GM23338 (cell line): Measurements from ENCODE around the gene RTKN2. TPM values are rescaled to one million over a fixed set of nuclear protein-coding genes. Genes with fewer than 3 reads are reported as not detected.

Experiments used
- EZH2phosphoT487 ChIP-seq: fragments of 200-600 bp; sonication (generic); IDR thresholded peaks from one replicate; pipeline ENCODE4 v1.8.1; 2018; ENCODE audit warnings: antibody characterized with exemption; ENCODE audit not compliant: unreplicated experiment
- JUNB ChIP-seq: IDR thresholded peaks from one replicate; pipeline ENCODE4 v1.6.1; 2016; ENCODE audit warnings: antibody characterized with exemption; ENCODE audit not compliant: unreplicated experiment
- NANOG ChIP-seq: IDR thresholded peaks from 2 replicates; pipeline ENCODE4 v1.6.1; 2016; ENCODE audit warnings: antibody characterized with exemption, borderline replicate concordance
- STAT1 ChIP-seq: IDR thresholded peaks from one replicate; pipeline ENCODE4 v1.6.1; 2016; ENCODE audit warnings: antibody characterized with exemption; ENCODE audit not compliant: unreplicated experiment
- ZNF114 ChIP-seq: fragments of 250-450 bp; sonication (Bioruptor Pico); IDR thresholded peaks from 2 replicates; pipeline ENCODE4 v1.5.0; 2020; ENCODE audit warnings: mild to moderate bottlenecking, moderate library complexity
- polyA plus RNA-seq: library from polyadenylated mRNA; unstranded; fragments of >200 nt; fragmentation: Nextera tagmentation; extraction: Ambion mirVana; gene quantifications from 2 replicates; pipeline ENCODE4 v1.2.1, GENCODE V29; 2016
- total RNA-seq: library from RNA; depleted of rRNA; stranded (reverse); fragments of >200 nt; shearing (Covaris generic); gene quantifications from 2 replicates; pipeline ENCODE4 v1.2.3, GENCODE V29; 2014
- TF ChIP-seq, protein P1 (sequence below): fragments of 250-450 bp; sonication (Bioruptor Pico); IDR thresholded peaks from 2 replicates; pipeline ENCODE4 v1.5.0; 2020; ENCODE audit warnings: mild to moderate bottlenecking, moderate library complexity
- TF ChIP-seq, protein P2 (sequence below): IDR thresholded peaks from 2 replicates; pipeline ENCODE4 v1.6.1; 2016; ENCODE audit warnings: antibody characterized with exemption
- TF ChIP-seq, protein P3 (sequence below), 2 experiments: fragments of 200-600 bp in 1 of 2; sonication (generic) in 1 of 2; conservative IDR thresholded peaks; 2 replicates each; pipeline versions ENCODE4 v1.5.1 to v1.6.1; 2016 to 2017; ENCODE audit warnings: antibody characterized with exemption in 2 of 2, low read depth in 2 of 2, mild to moderate bottlenecking in 2 of 2, moderate library complexity in 1 of 2

The RTKN2 gene
- total and polyA plus RNA-seq, 2 experiments from 2014 or later = 15.3 to 23.6 TPM

DNA sequence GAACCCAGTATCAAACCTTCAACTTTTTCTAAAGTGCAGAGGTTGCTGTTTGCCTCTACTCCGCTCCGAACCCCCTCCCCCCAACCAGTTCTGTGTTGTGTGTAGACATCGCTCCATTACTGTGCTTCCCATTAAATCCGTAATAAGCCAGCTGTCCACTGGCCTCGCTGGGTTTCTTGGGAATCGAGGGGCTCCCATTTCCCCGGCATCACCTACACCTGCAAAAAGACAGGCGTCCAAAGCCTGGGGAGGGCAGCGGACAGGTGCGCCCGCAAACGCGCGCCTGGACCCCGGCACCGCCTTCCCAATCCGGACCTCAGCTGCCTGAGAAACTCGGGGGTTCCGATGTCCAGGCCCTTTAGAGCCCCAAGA is 631 bp downstream of the RTKN2 start (continued):
- TF ChIP-seq, protein P1, sequence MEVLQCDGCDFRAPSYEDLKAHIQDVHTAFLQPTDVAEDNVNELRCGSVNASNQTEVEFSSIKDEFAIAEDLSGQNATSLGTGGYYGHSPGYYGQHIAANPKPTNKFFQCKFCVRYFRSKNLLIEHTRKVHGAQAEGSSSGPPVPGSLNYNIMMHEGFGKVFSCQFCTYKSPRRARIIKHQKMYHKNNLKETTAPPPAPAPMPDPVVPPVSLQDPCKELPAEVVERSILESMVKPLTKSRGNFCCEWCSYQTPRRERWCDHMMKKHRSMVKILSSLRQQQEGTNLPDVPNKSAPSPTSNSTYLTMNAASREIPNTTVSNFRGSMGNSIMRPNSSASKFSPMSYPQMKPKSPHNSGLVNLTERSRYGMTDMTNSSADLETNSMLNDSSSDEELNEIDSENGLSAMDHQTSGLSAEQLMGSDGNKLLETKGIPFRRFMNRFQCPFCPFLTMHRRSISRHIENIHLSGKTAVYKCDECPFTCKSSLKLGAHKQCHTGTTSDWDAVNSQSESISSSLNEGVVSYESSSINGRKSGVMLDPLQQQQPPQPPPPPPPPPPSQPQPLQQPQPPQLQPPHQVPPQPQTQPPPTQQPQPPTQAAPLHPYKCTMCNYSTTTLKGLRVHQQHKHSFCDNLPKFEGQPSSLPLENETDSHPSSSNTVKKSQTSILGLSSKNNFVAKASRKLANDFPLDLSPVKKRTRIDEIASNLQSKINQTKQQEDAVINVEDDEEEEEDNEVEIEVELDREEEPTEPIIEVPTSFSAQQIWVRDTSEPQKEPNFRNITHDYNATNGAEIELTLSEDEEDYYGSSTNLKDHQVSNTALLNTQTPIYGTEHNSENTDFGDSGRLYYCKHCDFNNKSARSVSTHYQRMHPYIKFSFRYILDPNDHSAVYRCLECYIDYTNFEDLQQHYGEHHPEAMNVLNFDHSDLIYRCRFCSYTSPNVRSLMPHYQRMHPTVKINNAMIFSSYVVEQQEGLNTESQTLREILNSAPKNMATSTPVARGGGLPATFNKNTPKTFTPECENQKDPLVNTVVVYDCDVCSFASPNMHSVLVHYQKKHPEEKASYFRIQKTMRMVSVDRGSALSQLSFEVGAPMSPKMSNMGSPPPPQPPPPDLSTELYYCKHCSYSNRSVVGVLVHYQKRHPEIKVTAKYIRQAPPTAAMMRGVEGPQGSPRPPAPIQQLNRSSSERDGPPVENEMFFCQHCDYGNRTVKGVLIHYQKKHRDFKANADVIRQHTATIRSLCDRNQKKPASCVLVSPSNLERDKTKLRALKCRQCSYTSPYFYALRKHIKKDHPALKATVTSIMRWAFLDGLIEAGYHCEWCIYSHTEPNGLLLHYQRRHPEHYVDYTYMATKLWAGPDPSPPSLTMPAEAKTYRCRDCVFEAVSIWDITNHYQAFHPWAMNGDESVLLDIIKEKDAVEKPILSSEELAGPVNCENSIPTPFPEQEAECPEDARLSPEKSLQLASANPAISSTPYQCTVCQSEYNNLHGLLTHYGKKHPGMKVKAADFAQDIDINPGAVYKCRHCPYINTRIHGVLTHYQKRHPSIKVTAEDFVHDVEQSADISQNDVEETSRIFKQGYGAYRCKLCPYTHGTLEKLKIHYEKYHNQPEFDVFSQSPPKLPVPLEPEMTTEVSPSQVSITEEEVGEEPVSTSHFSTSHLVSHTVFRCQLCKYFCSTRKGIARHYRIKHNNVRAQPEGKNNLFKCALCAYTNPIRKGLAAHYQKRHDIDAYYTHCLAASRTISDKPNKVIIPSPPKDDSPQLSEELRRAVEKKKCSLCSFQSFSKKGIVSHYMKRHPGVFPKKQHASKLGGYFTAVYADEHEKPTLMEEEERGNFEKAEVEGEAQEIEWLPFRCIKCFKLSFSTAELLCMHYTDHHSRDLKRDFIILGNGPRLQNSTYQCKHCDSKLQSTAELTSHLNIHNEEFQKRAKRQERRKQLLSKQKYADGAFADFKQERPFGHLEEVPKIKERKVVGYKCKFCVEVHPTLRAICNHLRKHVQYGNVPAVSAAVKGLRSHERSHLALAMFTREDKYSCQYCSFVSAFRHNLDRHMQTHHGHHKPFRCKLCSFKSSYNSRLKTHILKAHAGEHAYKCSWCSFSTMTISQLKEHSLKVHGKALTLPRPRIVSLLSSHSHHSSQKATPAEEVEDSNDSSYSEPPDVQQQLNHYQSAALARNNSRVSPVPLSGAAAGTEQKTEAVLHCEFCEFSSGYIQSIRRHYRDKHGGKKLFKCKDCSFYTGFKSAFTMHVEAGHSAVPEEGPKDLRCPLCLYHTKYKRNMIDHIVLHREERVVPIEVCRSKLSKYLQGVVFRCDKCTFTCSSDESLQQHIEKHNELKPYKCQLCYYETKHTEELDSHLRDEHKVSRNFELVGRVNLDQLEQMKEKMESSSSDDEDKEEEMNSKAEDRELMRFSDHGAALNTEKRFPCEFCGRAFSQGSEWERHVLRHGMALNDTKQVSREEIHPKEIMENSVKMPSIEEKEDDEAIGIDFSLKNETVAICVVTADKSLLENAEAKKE (CRISPR knock-in tag) = no peak
- TF ChIP-seq, protein P2, sequence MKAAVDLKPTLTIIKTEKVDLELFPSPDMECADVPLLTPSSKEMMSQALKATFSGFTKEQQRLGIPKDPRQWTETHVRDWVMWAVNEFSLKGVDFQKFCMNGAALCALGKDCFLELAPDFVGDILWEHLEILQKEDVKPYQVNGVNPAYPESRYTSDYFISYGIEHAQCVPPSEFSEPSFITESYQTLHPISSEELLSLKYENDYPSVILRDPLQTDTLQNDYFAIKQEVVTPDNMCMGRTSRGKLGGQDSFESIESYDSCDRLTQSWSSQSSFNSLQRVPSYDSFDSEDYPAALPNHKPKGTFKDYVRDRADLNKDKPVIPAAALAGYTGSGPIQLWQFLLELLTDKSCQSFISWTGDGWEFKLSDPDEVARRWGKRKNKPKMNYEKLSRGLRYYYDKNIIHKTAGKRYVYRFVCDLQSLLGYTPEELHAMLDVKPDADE = no peak
- TF ChIP-seq, protein P3, sequence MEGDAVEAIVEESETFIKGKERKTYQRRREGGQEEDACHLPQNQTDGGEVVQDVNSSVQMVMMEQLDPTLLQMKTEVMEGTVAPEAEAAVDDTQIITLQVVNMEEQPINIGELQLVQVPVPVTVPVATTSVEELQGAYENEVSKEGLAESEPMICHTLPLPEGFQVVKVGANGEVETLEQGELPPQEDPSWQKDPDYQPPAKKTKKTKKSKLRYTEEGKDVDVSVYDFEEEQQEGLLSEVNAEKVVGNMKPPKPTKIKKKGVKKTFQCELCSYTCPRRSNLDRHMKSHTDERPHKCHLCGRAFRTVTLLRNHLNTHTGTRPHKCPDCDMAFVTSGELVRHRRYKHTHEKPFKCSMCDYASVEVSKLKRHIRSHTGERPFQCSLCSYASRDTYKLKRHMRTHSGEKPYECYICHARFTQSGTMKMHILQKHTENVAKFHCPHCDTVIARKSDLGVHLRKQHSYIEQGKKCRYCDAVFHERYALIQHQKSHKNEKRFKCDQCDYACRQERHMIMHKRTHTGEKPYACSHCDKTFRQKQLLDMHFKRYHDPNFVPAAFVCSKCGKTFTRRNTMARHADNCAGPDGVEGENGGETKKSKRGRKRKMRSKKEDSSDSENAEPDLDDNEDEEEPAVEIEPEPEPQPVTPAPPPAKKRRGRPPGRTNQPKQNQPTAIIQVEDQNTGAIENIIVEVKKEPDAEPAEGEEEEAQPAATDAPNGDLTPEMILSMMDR (conservative IDR thresholded peaks at IDR 0.05; ENCODE audit: low read depth in 2 of 2) = no peak
- TF ChIP-seq EZH2phosphoT487 (no peak), JUNB (no peak), STAT1 (no peak), ZNF114 (CRISPR knock-in tag) (no peak), NANOG (no peak)
